Duodenal mucosa (tissue), 2 donors: ENCODE data around the gene SLX4IP.
A peak's percentile ranks its signal among the peaks of the same experiment; 100 is the strongest.

Experiments used
- H3K27ac ChIP-seq: one replicate; pipeline ENCODE4 v1.7.0; 2013; ENCODE audit warnings: low read depth, low read length
- H3K27me3 ChIP-seq, 2 donors: one replicate each; pipeline ENCODE4 v1.7.0; 2013; ENCODE audit warnings: low read length in 2 of 2, control low read depth in 1 of 2; ENCODE audit not compliant: insufficient read depth in 2 of 2, control insufficient read depth in 1 of 2
- H3K36me3 ChIP-seq, 2 donors: one replicate each; pipeline ENCODE4 v1.7.0; 2013; ENCODE audit warnings: low read length in 2 of 2, control low read depth in 1 of 2; ENCODE audit not compliant: insufficient read depth in 2 of 2, control insufficient read depth in 1 of 2
- H3K4me1 ChIP-seq, 2 donors: one replicate each; pipeline ENCODE4 v1.7.0; 2013; ENCODE audit warnings: low read length in 2 of 2, control low read depth in 1 of 2; ENCODE audit not compliant: insufficient read depth in 2 of 2, control insufficient read depth in 1 of 2
- H3K4me3 ChIP-seq, 2 donors: one replicate each; pipeline ENCODE4 v1.7.0; 2013; ENCODE audit warnings: low read length in 2 of 2, low read depth in 1 of 2
- H3K9ac ChIP-seq, 2 donors: one replicate each; pipeline ENCODE4 v1.7.0; 2013; ENCODE audit warnings: low read length in 2 of 2, low read depth in 1 of 2
- H3K9me3 ChIP-seq, 2 donors: one replicate each; pipeline ENCODE4 v1.7.0; 2013; ENCODE audit warnings: low read length in 2 of 2, control low read depth in 1 of 2; ENCODE audit not compliant: control insufficient read depth in 1 of 2

Gene SLX4IP

DNA sequence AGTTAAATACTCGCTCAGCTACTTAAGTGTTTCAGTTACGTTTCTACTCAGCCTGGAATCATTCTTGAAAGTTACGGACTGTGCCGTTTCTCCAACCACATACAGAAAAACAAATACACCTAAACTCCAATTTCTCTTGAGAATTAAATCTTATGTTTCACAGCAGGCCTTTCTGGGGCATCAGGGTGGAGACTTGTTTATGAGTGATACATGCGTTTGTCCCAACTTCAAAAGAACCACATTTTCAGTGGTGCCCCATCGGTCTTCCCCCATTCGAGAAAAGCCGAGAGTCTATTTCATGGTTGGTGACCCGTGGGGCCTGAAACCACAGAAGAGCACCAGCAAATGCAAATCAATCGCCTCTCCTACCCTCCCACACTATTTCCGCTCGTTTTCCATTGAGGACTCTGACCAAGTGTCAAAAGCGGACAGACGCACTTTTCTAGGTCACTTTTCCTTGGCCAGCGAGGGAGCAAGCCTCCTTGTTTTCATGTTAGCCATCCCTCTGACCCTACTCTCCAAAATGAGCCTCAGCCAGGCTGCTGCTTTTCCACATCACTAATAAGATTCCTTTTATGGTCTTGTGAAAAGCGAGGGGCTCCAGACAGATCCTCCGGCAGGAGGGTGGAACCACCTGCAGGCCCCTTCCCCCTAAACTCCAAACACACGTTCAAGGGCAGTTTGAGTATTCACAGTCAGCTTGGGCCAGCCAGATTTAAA is 235.6 kb downstream of the SLX4IP start:
- H3K4me1 ChIP-seq, result peaks cover 28 to 33% of the 10 kb centered on the region in 2 donors
- H3K9me3 ChIP-seq, result no peaks in the 10 kb centered on the region
- no peaks in the 10 kb centered on the region for H3K27me3 ChIP-seq
- no peak overlapping the region for H3K27ac ChIP-seq
- peak overlapping the region; percentile 34 to 74 for H3K9ac ChIP-seq
- peaks cover 5 to 28% of the 10 kb centered on the region in 2 donors for H3K36me3 ChIP-seq
- H3K4me3 ChIP-seq, result peak overlapping the region; percentile 86 to 93

DNA sequence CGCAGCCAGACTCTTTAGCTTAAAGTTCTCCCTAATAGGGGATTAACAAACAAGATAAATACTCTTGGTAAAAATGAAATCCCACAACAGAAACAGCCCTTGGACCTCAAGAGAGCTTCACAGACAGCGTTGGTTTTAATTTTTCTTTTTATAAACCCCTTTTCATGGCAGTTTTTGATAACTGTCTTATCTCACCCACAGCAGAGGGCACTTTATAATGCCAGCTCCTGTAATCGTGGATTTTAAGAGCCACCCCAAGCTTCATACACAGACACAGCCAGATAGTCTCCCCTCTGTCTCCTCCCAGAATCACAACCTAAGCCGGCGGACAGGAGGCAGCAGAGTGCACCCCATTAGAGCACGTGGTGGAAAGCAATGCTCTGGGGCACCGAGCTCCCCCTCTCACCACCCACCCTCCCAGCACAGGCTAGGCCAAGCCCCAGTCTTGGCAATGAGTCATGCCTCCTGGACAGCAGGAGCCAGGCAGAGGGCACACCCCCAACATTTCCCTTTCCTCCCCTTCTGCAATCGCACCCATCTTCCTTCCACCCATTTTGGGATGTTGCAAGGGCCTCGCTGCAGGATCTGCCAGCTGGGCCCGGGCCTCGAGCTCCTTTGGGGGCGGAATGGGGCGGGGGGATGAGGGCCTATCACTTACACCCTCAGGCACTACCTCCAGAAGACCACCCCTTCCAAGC is 236.3 kb downstream of the SLX4IP start:
- Histone ChIP-seq H3K27me3 (no peaks in the 10 kb centered on the region), H3K4me3 (peak overlapping the region; percentile 86 to 93), H3K36me3 (peaks cover 5 to 27% of the 10 kb centered on the region in 2 donors), H3K9ac (peak overlapping the region; percentile 34 to 74), H3K9me3 (no peaks in the 10 kb centered on the region), H3K4me1 (peaks cover 25 to 34% of the 10 kb centered on the region in 2 donors), H3K27ac (peak overlapping the region; percentile 81)

DNA sequence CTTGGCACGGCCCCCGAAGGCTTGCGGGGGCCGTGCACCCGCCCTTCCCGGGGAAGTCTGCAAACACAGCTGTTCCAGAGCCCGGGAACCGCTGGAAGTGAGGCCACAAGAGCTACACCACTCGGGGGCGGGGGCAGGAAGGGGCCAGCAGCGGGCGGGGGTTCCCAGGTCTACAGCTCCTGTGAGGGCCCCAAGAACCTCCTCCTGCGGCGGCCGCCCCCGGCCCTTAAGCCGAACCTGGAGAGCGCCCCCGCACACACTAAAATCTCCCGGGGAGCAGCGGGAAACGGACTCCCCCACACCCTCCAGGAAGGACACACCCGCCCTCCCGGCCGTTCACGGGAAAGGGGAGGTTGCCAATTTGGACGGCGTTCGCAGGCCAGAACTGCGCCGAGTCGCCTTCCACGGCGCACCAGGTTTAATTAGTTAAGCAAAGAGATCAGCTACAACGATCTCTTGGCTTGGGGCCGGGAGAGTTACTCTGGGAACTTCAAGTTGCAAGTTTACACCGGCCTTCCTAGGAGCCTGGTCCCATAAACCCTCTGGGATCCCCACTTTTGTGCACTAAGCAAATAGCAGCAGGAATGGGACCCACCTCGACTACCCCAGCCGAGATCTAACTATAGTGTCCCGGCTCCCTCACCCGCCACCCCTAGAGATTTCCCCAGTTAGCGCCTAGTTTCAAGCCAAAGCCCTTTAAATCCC is 237.0 kb downstream of the SLX4IP start:
- H3K27me3 ChIP-seq, result no peaks in the 10 kb centered on the region
- peaks cover 25 to 31% of the 10 kb centered on the region in 2 donors for H3K4me1 ChIP-seq
- peak overlapping the region; percentile 86 to 93 for H3K4me3 ChIP-seq
- H3K9ac ChIP-seq, result peak overlapping the region; percentile 74 to 88
- H3K27ac ChIP-seq, result peak overlapping the region; percentile 81
- no peaks in the 10 kb centered on the region for H3K9me3 ChIP-seq
- peaks cover 5 to 20% of the 10 kb centered on the region in 2 donors for H3K36me3 ChIP-seq

DNA sequence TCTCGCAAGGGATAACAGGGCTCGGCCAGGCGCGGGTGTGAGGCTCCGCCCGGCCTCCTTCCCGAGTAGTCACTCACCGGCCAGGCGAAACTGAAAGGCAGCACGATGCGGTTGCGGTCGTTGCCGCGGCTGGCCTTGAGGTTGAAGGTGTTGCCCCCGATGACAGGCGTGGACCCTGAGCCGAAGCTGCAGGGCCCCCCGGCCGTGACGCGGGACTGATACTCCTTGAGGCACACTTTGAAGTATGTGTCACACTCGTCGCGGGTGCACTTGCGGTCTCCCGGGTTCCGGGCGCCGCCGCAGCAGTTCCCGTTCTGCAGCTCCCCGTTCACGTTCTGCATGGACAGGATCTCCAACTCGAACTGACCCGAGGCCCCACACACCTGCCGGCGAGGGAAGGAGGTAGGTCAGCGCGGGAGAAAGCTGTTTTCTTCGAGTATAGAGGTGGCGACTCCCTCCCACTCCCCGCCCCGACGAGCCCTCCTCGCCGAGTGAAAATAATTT is 237.6 kb downstream of the SLX4IP start:
- H3K4me3 ChIP-seq, result peak overlapping the region; percentile 86 to 93
- no peaks in the 10 kb centered on the region for H3K9me3 ChIP-seq
- no peaks in the 10 kb centered on the region for H3K27me3 ChIP-seq
- peaks cover 25 to 31% of the 10 kb centered on the region in 2 donors for H3K4me1 ChIP-seq
- peak overlapping the region; percentile 81 for H3K27ac ChIP-seq
- H3K9ac ChIP-seq, result peak overlapping the region; percentile 74 to 88
- H3K36me3 ChIP-seq, result peaks cover 5 to 14% of the 10 kb centered on the region in 2 donors

DNA sequence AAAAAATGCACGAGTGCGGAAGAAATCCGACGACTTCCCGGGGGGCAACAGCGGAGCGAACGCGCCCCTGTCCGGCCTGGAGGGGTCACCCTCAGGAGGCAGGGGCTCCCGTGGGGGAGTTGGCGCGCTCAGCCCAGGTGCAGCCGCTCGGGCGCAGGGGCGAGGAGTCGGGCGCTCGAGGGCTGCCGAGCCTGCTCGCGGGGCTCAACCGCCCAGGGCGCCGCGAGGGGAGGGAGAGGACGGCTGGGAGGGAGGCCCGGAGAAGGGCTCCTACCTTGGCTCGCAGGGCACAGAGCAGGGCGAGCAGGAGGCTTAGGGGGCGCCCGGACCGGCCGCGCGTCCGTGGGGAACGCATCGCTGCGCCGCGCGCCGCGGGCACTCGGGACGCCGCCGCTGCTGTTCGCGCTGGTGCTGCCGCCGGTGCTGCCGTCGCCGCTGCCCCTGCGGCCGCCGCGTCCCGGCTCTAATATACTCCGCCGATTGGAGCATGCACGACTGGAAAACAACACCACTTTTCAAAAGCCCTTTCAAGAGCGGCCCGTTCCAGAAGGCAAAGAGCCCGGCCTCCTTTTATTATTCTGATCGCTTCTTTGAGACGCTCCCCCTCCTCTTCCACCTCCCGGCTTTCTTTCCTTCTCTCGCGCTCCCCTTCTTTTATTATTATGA is 238.2 kb downstream of the SLX4IP start:
- peak overlapping the region; percentile 81 for H3K27ac ChIP-seq
- H3K9me3 ChIP-seq, result no peaks in the 10 kb centered on the region
- peaks cover 5 to 9% of the 10 kb centered on the region in 2 donors for H3K36me3 ChIP-seq
- no peaks in the 10 kb centered on the region for H3K27me3 ChIP-seq
- H3K4me1 ChIP-seq, result peaks cover 25 to 31% of the 10 kb centered on the region in 2 donors
- peak overlapping the region; percentile 86 to 93 for H3K4me3 ChIP-seq
- H3K9ac ChIP-seq, result peak overlapping the region; percentile 74 to 88

DNA sequence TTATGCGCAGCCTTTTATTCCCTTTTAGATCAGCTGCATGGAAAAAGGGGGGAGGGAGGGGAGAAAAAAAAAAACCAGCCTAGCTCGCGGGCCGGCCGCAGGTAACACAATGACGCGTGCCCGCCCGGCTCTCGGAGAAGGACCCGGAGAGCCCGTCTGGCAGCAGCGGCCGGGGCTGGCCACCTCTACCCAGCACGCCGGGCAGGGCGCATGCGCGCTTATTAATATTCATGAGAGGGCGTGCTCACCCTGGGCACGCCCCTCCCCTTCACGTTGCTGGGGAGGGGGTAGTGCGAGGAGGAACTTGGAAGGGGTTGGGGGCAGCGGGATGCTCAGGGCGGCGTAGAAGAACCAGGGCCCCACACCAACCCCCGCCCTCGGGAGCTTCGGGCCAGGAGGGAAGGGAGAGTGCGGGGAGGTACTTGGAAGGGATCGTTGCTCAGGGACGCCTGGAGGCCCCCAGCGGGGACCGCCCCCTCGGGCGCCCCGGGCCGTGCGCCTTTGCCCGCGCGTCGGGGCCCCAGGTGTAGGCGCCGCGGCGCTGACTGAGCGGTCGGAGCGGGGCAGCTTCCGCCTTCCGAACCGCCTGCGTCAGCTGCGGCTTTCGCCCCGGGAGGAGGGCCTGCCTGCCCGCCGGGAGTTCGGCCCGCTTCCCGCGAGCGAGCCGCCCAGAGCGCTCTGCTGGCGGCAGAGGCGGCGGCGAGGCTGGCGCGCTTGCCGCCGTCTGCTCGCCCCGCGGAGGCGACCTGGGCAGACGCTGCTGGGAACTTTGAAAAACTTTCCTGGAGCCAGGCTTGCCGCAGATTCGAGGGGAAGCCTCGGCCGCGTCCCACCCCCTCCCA is 239.0 kb downstream of the SLX4IP start, which contains the start of gene JAG1:
JAG1 (minus strand) TSS at position 158 of the 842 bp plus-strand sequence. CDS start 469 bp downstream, outside the sequence.
- H3K27ac ChIP-seq, result peak within 1 kb of the TSS; percentile 96
- H3K27me3 ChIP-seq, result no peaks in the 10 kb centered on the region
- peaks cover under 1 to 3% of the 10 kb centered on the region in 2 donors for H3K36me3 ChIP-seq
- H3K4me1 ChIP-seq, result peaks cover 25 to 31% of the 10 kb centered on the region in 2 donors
- H3K9me3 ChIP-seq, result no peaks in the 10 kb centered on the region
- peak within 1 kb of the TSS; percentile 74 to 88 for H3K9ac ChIP-seq
- peak within 1 kb of the TSS; percentile 86 to 93 for H3K4me3 ChIP-seq

DNA sequence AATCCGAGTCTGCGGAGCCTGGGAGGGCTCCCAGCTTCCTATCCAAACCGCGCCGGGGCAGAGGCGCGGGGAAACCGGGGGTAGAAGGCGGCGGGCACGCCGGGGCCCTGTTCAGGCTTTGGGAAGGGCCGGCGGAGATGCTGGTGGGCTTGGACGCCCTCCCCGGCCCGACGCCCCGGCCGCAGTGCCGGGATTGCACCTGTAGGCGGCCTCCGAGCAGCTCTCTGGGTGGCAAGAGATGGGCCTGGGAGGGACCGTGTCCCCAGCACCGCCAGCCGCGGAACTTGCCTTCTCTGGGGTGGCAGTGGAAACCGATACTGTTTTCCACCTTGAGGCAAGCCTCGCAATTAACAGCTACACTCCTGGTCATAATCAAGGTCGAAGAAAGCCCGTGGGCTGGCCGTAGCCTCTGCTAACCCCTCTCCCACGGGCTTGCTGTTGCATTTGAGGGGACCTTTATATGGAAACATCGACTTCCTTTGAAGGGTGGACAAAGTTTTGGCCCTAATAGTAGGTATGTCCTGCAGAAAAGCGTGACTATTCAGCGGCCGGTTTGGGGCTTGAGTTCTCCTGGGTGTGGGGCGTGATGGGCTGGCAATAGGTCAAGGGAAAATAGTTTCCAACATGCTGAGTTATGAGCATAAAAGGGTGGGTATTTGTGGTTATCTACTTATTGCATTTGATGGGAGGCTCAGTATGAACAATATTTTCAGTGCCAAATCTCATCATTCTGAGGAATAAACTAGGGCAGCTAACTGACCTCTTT is 239.8 kb downstream of the SLX4IP start:
- H3K9ac ChIP-seq, result peak overlapping the region; percentile 74 to 81
- H3K4me1 ChIP-seq, result peaks cover 23 to 28% of the 10 kb centered on the region in 2 donors
- no peaks in the 10 kb centered on the region for H3K27me3 ChIP-seq
- H3K9me3 ChIP-seq, result no peaks in the 10 kb centered on the region
- peak overlapping the region; percentile 96 for H3K27ac ChIP-seq
- H3K36me3 ChIP-seq, result no peaks in the 10 kb centered on the region
- H3K4me3 ChIP-seq, result peak overlapping the region; percentile 86 to 93

DNA sequence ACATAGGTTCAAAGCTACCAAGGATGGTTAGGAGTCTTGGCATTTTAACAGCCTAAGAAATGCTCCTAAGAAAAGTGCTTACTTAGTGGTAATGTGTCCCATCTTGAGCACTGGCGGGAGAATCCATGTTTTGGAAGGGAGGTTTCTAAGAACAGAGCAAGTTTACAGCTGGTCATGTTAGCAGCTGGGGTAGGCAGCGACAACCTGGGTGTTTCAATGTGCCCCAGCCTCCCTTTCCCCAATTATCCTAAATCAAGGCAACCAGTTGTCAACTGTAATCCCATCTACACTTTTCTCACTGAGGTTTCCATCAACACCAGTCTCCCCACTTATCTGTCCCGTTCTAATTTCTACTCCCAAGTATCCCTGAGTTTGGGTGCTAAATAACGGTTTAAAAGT is 240.3 kb downstream of the SLX4IP start:
- no peaks in the 10 kb centered on the region for H3K9me3 ChIP-seq
- H3K27ac ChIP-seq, result no peak overlapping the region
- H3K4me1 ChIP-seq, result peaks cover 18 to 22% of the 10 kb centered on the region in 2 donors
- H3K9ac ChIP-seq, result peak overlapping the region; percentile 74 to 81
- H3K4me3 ChIP-seq, result peak overlapping the region; percentile 86 to 93
- H3K27me3 ChIP-seq, result no peaks in the 10 kb centered on the region
- H3K36me3 ChIP-seq, result no peaks in the 10 kb centered on the region
